Uterus (tissue), 2 donors: ENCODE results near the gene HIBCH.

Source experiments
- CTCF ChIP-seq, 4 experiments: fragments of 200-600 bp in 2 of 4; fragments of 450-650 bp in 2 of 4; sonication (generic) in 2 of 4; IDR thresholded peaks; one replicate each; pipeline ENCODE4 v1.5.1; 2016 to 2019; ENCODE audit warnings: antibody characterized with exemption in 4 of 4, mild to moderate bottlenecking in 2 of 4, moderate library complexity in 1 of 4
- POLR2A ChIP-seq, 2 donors: fragments of 450-650 bp; IDR thresholded peaks; one replicate each; pipeline ENCODE4 v1.6.1; 2016; ENCODE audit warnings: antibody characterized with exemption in 2 of 2, mild to moderate bottlenecking in 1 of 2, moderate library complexity in 1 of 2

GRCh38 chr2:190162851-190163250 lies 156.8 kb downstream of the HIBCH start:
- TF ChIP-seq CTCF (IDR thresholded peaks at IDR 0.05) (no peak), POLR2A (IDR thresholded peaks at IDR 0.05) (no peak)
